OCI-LY7 (cell line): ENCODE results near the gene MPHOSPH8.
"Not testable (repeated sequence)": the region's sequence is repeated elsewhere in the genome, so short reads cannot be mapped to it uniquely, and the experiment has no call there.

Source experiments
- EZH2phosphoT487 ChIP-seq: fragments of 200-600 bp; sonication (generic); IDR thresholded peaks from 2 replicates; pipeline ENCODE4 v1.6.1; 2018; ENCODE audit warnings: low read depth, borderline replicate concordance, mild to moderate bottlenecking, mixed run types, antibody characterized with exemption, low read length, moderate library complexity, mixed read lengths
- TF ChIP-seq, protein P1 (sequence below): fragments of 200-600 bp; sonication (generic); conservative IDR thresholded peaks from 2 replicates; pipeline ENCODE4 v1.5.1; 2014; ENCODE audit warnings: mild to moderate bottlenecking, antibody characterized with exemption, low read length, moderate library complexity, mixed read lengths

DNA sequence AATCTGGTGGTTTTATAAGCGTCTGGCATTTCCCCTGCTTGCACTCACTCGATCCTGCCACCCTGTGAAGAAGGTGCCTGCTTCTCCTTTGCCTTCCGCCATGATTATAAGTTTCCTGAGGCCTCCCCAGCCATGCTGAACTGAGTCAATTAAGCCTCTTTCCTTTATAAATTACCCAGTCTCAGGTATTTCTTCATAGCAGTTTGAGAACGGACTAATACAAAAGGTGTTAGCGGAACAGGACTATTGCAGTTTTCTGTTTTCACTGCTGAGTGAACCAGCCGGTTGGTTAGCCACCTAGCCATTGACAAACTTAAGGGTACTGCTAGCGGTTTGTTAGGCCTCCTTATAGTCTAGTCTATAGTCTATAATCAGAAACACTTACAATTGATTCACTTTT is 2.5 kb downstream of the MPHOSPH8 start:
- TF ChIP-seq, protein P1, sequence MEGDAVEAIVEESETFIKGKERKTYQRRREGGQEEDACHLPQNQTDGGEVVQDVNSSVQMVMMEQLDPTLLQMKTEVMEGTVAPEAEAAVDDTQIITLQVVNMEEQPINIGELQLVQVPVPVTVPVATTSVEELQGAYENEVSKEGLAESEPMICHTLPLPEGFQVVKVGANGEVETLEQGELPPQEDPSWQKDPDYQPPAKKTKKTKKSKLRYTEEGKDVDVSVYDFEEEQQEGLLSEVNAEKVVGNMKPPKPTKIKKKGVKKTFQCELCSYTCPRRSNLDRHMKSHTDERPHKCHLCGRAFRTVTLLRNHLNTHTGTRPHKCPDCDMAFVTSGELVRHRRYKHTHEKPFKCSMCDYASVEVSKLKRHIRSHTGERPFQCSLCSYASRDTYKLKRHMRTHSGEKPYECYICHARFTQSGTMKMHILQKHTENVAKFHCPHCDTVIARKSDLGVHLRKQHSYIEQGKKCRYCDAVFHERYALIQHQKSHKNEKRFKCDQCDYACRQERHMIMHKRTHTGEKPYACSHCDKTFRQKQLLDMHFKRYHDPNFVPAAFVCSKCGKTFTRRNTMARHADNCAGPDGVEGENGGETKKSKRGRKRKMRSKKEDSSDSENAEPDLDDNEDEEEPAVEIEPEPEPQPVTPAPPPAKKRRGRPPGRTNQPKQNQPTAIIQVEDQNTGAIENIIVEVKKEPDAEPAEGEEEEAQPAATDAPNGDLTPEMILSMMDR: not testable (repeated sequence)
- TF ChIP-seq EZH2phosphoT487: not testable (repeated sequence)
